GM18909 (cell line): ENCODE results near the gene INPPL1.

ENCODE experiments used
- ATAC-seq: cut with Tn5 transposase; IDR thresholded peaks from one replicate; pipeline ENCODE4 v1.9.1; 2021; ENCODE audit warnings: mild to moderate bottlenecking; ENCODE audit not compliant: unreplicated experiment, poor library complexity

The INPPL1 gene

DNA sequence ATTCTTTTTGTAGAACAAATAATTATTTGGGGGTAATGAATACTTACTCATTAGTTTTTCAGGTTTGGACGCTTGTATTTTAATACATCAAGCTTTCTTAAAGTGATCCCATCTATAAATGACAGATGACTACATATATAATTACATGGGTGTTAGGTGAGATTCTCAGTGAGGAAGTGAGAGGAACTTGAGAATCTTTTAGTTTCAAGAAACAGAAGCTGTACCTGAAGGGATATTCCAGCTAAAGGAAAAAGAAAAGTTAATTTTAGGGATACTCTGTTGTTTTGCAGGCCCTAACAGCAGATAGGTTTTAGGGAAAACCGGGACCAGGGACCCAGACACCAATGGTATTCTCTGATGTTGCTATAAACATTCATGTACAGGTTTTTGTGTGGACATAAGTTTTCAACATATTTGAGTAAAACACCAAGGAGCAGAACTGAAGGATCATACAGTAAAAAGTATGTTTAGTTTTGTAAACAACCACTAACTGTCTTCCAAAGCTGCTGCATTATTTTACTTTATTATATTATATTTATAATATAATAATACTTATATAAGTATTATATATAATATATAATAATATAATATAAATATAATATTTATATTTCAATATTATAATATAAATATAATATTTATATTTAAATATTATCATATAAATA is 43.5 kb downstream of the INPPL1 start:
- ATAC-seq = no peak

DNA sequence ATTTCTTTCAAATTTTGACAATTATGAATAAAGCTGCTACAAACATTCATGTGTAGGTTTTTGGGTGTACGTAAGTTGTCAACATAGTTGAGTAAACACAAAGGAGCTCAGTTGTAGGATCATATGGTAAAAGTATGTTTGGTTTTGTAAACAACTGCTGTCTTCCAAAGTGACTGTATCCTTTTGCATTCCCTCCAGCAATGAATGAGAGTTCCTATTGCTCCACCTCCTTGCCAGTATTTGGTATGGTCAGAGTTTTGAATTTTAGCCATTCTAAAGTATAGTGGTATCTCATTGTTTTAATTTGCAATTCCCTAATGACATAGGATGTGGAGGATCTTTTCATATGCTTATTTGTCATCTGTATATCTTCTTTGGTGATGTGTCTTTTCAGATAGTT is 47.4 kb downstream of the INPPL1 start:
- no peak for ATAC-seq

DNA sequence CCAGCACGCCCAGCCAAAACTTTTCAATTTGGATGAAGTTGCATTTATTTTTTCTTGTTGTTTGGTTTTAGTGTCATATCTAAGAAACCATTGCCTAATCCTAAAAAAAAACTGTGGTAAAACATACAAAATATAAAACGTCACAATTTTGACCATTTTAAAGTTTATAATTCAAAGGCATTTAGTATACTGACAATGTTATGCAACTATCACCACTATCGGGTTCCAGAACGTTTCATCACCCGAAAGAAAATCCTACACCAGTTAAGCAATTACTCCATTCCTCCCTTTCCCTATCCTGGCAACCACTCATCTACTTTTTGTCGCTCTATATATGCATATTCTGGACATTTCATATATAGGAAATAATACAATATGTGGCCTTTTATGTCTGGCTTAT is 49.9 kb downstream of the INPPL1 start:
- ATAC-seq = no peak

DNA sequence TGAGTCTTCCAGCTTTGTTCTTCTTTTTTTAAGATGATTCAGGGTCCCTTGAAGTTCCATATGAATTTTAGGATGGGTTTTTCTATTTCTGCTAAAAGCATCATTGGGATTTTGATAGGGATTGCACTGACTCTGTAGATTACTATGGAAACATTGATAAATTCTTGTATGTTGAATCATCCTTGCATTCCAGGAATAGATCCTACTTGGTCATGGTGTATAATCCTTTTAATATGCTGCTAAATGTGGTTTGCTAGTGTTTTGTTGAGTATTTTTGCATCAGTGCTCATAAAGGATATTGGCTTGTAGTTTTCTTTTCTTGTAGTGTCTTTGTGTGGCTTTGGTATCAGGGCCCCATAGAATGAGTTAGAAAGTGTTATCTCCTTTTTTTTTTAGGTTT is 54.3 kb downstream of the INPPL1 start:
- no peak for ATAC-seq

DNA sequence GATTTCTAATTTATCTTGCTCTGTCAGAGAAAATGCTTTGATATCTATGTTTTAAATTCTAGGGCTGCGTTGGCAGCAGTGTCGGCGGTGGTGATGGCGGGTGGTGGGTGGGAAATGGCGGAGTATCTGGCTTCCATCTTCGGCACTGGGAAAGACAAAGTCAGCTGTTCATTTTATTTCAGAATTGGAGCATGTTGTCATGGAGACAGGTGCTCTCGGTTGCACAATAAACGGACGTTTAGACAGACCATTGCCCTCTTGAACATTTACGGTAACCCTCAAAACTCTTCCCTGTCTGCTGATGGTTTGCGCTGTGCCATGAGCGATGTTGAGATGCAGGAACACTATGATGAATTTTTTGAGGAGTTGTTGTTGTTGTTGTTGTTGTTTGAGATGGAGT is 55.5 kb downstream of the INPPL1 start:
- no peak for ATAC-seq

DNA sequence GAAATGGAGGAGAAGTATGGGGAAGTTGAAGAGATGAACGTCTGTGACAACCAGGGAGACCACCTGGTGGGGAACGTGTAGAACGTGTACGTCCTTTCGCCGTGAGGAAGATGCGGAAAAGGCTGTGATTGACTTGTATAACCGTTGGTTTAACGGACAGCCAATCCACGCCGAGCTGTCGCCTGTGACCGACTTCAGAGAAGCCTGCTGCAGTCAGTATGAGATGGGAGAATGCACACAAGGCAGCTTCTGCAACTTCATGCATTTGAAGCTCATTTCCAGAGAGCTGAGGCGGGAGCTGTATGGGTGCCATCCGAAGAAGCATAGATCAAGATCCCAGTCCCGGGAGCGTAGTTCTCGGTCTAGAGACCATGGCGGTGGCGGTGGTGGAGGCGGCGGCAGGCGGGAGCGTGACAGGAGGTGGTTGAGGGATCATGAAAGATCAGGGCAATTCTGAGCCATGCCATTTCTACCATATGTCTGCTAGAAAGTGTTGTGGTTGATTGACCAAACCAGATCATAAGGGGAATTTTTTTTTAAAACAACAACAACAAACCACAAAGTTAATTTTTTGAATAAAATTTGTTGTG is 56.3 kb downstream of the INPPL1 start:
- no peak for ATAC-seq

DNA sequence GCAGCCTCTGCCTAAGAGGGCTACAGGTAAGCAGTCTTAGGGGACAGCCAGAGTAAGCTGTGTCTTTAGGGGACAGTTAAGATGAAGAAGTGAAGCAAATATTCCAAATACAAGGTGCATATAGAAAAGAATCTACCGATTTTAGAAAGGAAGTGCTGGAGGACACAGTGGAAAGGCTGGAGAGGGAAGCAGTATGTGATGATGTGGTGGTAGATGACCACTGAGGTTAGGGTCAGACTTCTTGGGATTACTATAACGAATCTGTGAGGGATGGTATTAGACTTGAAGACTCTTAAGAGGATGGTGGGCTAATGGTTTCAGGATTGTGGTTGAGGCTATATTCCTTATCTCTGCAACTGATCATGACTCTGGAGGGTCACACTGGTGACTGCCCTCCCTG is 59.4 kb downstream of the INPPL1 start:
- ATAC-seq = no peak

DNA sequence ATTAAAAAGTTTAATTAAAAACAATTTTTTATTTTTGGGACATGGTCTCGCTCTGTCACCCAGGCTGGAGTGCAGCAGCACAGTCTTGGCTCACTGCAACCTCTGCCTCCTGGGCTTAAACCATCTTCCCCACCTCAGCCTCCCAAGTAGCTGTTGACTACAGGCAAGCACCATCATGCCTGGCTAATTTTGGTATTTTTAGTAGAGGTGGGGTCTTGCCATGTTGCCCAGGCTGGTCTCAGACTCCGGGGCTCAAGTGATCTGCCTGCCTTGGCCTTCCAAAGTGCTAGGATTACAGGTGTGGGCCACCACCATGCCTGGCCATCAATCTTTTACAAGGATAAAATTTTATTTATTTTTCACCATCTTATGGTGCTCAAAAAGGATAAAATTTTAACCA is 62.7 kb downstream of the INPPL1 start:
- no peak for ATAC-seq
